ENCODE results near the gene GOLGB1. TPM values are rescaled to one million over a fixed set of nuclear protein-coding genes. Genes with fewer than 3 reads are reported as not detected.
A peak's percentile ranks its signal among the peaks of the same experiment; 100 is the strongest.
"Not testable (repeated sequence)": the region's sequence is repeated elsewhere in the genome, so short reads cannot be mapped to it uniquely, and the experiment has no call there.

Gene GOLGB1
- total RNA-seq, 1 donor from 2014 or later = 21.0 TPM

GRCh38 chr3:121698476-121698875 lies 51.1 kb downstream of the GOLGB1 start:
- Mint-ChIP-seq H3K27me3 (no peaks in the 10 kb centered on the region), H3K9me3 (no peaks in the 10 kb centered on the region), H3K4me1 (no peaks in the 10 kb centered on the region), H3K27ac (no peak overlapping the region), H3K4me3 (no peak overlapping the region), H3K36me3 (ENCODE audit: low read depth) (peaks cover 17% of the 10 kb centered on the region)
- DNase-seq = no peak
- intact Hi-C loops (cut with micrococcal nuclease) = no loop called here

DNA sequence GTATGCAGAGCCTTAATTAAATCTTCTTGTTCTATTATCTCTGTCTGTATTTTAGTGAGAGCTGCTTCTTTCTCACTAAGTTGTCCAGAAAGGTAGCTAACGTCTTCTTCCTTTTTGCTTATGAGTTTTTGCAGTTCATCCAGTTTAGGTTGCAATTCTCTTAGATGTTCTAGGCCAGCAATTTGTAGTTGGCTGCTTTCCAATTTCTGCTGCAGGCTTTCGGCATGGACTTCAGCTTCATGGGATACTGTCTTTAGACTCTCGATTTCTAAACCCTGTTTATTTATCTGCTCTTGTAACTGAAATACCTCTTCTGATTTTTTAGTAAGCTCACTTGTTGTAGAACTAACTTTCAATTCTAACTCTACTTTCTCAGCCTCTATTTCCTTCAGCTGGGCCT lies 53.4 kb downstream of the GOLGB1 start:
- intact Hi-C loops (cut with micrococcal nuclease) = no loop called here
- Mint-ChIP-seq H3K9me3 (peaks cover 3% of the 10 kb centered on the region), H3K4me3 (no peak overlapping the region), H3K27me3 (no peaks in the 10 kb centered on the region), H3K27ac (no peak overlapping the region), H3K4me1 (peaks cover 12% of the 10 kb centered on the region), H3K36me3 (ENCODE audit: low read depth) (peaks cover 25% of the 10 kb centered on the region)
- DNase-seq = no peak

DNA sequence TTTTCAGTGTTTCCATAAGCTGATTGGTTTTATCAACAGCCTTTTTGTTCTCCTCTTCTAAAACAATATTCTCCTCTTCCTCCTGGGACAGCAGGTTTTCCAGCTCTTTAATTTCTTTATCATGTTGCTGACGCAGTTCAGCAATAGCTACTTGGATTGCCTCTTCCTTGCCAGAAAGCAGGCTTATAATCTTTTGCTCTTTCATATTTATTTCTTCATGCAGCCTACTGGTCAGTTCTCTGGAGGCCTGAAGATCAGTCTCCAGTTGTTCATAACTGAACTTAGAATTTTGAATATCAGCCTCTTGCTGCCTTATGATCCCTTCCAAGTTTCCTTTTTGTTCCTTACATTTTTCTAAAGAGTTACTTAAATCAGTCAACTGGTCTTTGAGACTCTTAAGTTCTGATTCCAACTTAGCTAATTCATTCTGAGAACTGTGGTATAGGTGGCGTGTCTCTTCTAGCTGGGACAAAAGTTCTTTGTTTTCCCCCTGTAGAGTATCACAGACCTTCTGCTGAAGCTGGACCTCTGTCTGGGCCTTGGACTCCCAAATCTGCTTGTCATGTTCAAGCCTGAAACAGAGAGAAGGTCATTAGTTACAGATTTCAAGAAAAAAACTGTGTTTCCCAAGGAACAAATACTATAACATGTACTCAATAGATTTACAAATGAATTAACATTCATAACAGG lies 57.4 kb downstream of the GOLGB1 start:
- H3K27me3 Mint-ChIP-seq = no peaks in the 10 kb centered on the region
- H3K36me3 Mint-ChIP-seq (ENCODE audit: low read depth) = peaks cover 33% of the 10 kb centered on the region
- H3K27ac Mint-ChIP-seq = peak overlapping the region; percentile 58
- intact Hi-C loops (cut with micrococcal nuclease) = loop anchor here (5.0 kb wide), 2 partner anchors 40 to 45 kb away; no protein-coding TSS in a partner anchor
- no peak for DNase-seq
- no peak overlapping the region for H3K4me3 Mint-ChIP-seq
- H3K9me3 Mint-ChIP-seq = peaks cover 3% of the 10 kb centered on the region
- peaks cover 18% of the 10 kb centered on the region for H3K4me1 Mint-ChIP-seq

- Mint-ChIP-seq H3K9me3 (peaks cover 3% of the 10 kb centered on the region), H3K27me3 (no peaks in the 10 kb centered on the region), H3K4me3 (peak overlapping the region; percentile 28), H3K27ac (peak overlapping the region; percentile 31), H3K36me3 (ENCODE audit: low read depth) (peaks cover 44% of the 10 kb centered on the region), H3K4me1 (peaks cover 18% of the 10 kb centered on the region)
- DNase-seq = peak; percentile 60
- intact Hi-C loops (cut with micrococcal nuclease) = loop anchor here (5.0 kb wide), 2 partner anchors 39 to 46 kb away; no protein-coding TSS in a partner anchor
Observed at GRCh38 chr3:121690777-121691405, 58.6 kb downstream of the GOLGB1 start.

- H3K27ac Mint-ChIP-seq; H3K27me3 Mint-ChIP-seq; H3K4me3 Mint-ChIP-seq; DNase-seq; intact Hi-C loops (cut with micrococcal nuclease); H3K9me3 Mint-ChIP-seq: not testable (repeated sequence)
- Mint-ChIP-seq H3K36me3 (ENCODE audit: low read depth) (peaks cover 59% of the 10 kb centered on the region), H3K4me1 (peaks cover 18% of the 10 kb centered on the region)
Observed at GRCh38 chr3:121688747-121689146, 60.8 kb downstream of the GOLGB1 start.

GRCh38 chr3:121681792-121682191 lies 67.7 kb downstream of the GOLGB1 start:
- H3K4me1 Mint-ChIP-seq = peaks cover 2% of the 10 kb centered on the region
- no peak for DNase-seq
- intact Hi-C loops (cut with micrococcal nuclease) = no loop called here
- no peak overlapping the region for H3K4me3 Mint-ChIP-seq
- H3K9me3 Mint-ChIP-seq = peaks cover 3% of the 10 kb centered on the region
- no peaks in the 10 kb centered on the region for H3K27me3 Mint-ChIP-seq
- H3K36me3 Mint-ChIP-seq (ENCODE audit: low read depth) = peaks cover 63% of the 10 kb centered on the region
- no peak overlapping the region for H3K27ac Mint-ChIP-seq

DNA sequence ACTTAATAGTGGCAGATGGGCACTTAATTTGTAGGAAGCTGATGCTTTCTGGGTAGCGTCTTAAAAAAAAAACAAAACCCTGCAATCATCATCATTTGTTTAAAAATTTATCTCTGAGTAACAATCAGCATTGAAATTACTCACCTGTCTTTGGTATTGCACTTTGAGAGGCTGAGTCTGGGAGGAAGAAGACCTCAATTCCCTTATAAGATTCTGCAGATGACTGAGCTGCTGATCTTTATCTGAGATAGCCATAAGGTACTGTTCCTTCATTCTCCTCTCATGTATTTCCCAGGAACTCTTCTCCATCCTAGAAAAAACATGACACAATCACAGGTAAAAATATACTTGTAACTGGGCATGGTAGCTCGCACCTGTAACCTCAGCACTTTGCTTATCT lies 72.4 kb downstream of the GOLGB1 start:
- Mint-ChIP-seq H3K9me3 (no peaks in the 10 kb centered on the region), H3K27me3 (no peaks in the 10 kb centered on the region), H3K4me3 (no peak overlapping the region), H3K36me3 (ENCODE audit: low read depth) (peaks cover 56% of the 10 kb centered on the region), H3K4me1 (no peaks in the 10 kb centered on the region), H3K27ac (no peak overlapping the region)
- DNase-seq = no peak
- intact Hi-C loops (cut with micrococcal nuclease) = no loop called here

- Mint-ChIP-seq H3K36me3 (ENCODE audit: low read depth) (peaks cover 63% of the 10 kb centered on the region), H3K27ac (no peak overlapping the region), H3K27me3 (no peaks in the 10 kb centered on the region), H3K4me3 (no peak overlapping the region), H3K9me3 (no peaks in the 10 kb centered on the region), H3K4me1 (no peaks in the 10 kb centered on the region)
- DNase-seq = no peak
- intact Hi-C loops (cut with micrococcal nuclease) = no loop called here
Observed at GRCh38 chr3:121670676-121671075, 78.9 kb downstream of the GOLGB1 start.

- Mint-ChIP-seq H3K36me3 (ENCODE audit: low read depth) (peaks cover 66% of the 10 kb centered on the region), H3K4me1 (no peaks in the 10 kb centered on the region), H3K4me3 (no peak overlapping the region), H3K9me3 (no peaks in the 10 kb centered on the region), H3K27me3 (no peaks in the 10 kb centered on the region), H3K27ac (no peak overlapping the region)
- intact Hi-C loops (cut with micrococcal nuclease) = loop anchor here (10.0 kb wide), 1 partner anchor 427 kb away; no protein-coding TSS in a partner anchor
- DNase-seq = no peak
Observed at GRCh38 chr3:121667333-121667732, 82.2 kb downstream of the GOLGB1 start.

DNA sequence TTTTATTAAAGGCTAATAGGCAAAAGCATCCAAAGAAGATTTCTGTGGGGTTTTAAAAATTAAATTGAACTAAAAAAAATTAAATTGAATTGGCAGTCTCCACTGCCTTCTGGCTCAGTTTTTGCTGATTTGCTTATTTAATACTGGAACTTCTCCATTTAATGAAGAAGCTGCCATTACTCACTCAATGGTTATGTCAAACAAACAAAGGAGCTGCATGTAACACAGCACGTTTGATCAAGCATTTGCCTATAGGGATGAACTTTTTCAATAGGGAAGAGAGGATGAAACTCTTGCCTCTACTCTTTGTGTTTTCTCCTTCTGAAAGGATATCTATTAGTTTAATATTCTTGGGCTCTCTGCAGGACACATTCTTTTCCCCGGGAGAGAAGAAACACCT lies 84.1 kb downstream of the GOLGB1 start:
- intact Hi-C loops (cut with micrococcal nuclease) = loop anchor here (10.0 kb wide), 1 partner anchor 429 kb away; no protein-coding TSS in a partner anchor

GRCh38 chr3:121663171-121663847 lies 86.2 kb downstream of the GOLGB1 start:
- Mint-ChIP-seq H3K27ac (no peak overlapping the region), H3K4me1 (peaks cover 23% of the 10 kb centered on the region), H3K4me3 (no peak overlapping the region), H3K9me3 (no peaks in the 10 kb centered on the region), H3K36me3 (ENCODE audit: low read depth) (peaks cover 62% of the 10 kb centered on the region), H3K27me3 (no peaks in the 10 kb centered on the region)
- intact Hi-C loops (cut with micrococcal nuclease) = loop anchor here (10.0 kb wide), 1 partner anchor 431 kb away; no protein-coding TSS in a partner anchor
- no peak for DNase-seq

More for the DNA sequence above, 84.1 kb downstream of the GOLGB1 start:
- H3K9me3 Mint-ChIP-seq = no peaks in the 10 kb centered on the region
- peaks cover 61% of the 10 kb centered on the region for H3K36me3 Mint-ChIP-seq (ENCODE audit: low read depth)
- H3K4me1 Mint-ChIP-seq = peaks cover 7% of the 10 kb centered on the region
- DNase-seq = no peak
- H3K4me3 Mint-ChIP-seq = no peak overlapping the region
- H3K27ac Mint-ChIP-seq = no peak overlapping the region
- no peaks in the 10 kb centered on the region for H3K27me3 Mint-ChIP-seq

- H3K27ac Mint-ChIP-seq = no peak overlapping the region
- H3K9me3 Mint-ChIP-seq = peaks cover 3% of the 10 kb centered on the region
- peaks cover 29% of the 10 kb centered on the region for H3K4me1 Mint-ChIP-seq
- H3K27me3 Mint-ChIP-seq = no peaks in the 10 kb centered on the region
- peaks cover 63% of the 10 kb centered on the region for H3K36me3 Mint-ChIP-seq (ENCODE audit: low read depth)
- intact Hi-C loops (cut with micrococcal nuclease) = loop anchor here (10.0 kb wide), 1 partner anchor 432 kb away; no protein-coding TSS in a partner anchor
- no peak for DNase-seq
- H3K4me3 Mint-ChIP-seq = no peak overlapping the region
Observed at GRCh38 chr3:121662742-121663141, 86.8 kb downstream of the GOLGB1 start.

- peak overlapping the region; percentile 97 for H3K27ac Mint-ChIP-seq
- H3K4me3 Mint-ChIP-seq = peak overlapping the region; percentile 91
- H3K36me3 Mint-ChIP-seq (ENCODE audit: low read depth) = peaks cover 63% of the 10 kb centered on the region
- peaks cover 7% of the 10 kb centered on the region for H3K9me3 Mint-ChIP-seq
- peaks cover 40% of the 10 kb centered on the region for H3K4me1 Mint-ChIP-seq
- intact Hi-C loops (cut with micrococcal nuclease) = loop anchor here (10.0 kb wide), 1 partner anchor 433 kb away; no protein-coding TSS in a partner anchor
- DNase-seq = no peak
- H3K27me3 Mint-ChIP-seq = no peaks in the 10 kb centered on the region
Observed at GRCh38 chr3:121661376-121661775, 88.2 kb downstream of the GOLGB1 start.

Measured in activated CD4-positive, alpha-beta T cell treated with anti-CD3 and anti-CD28 coated beads, Interleukin-2, amount 10 ng/mL, durations not matched to agents 24 days and 14 days (primary cell).